NCI-H82 treated with DMSO at 0.1 percent for 48 hours (cell line): ENCODE measurements around the gene ZNF862.

ENCODE experiments used
- DNase-seq: peaks from one replicate; lab custom pipeline; 2025; ENCODE audit not compliant: unreplicated experiment; lab: John Stamatoyannopoulos, UW

The ZNF862 gene

DNA sequence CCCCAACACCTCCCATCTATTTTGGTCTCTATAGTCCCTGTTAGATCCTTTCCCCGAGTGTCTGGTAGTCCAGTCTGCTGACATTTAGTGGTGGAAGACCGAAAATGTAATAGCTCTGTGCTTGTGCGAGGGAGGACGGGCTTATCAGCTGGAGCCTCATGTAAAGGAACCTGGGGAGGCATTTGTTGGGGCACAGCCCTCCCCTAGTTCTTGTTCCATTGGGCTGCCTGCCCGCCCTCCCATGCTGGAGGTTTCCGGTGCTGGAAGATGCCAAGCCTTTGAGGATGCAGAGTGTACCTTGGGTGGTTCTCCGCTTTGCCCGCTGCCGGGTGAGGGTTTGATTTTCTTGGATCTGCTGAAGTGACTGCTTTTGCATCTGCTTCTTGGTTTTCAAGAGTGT is 5.4 kb downstream of the ZNF862 start:
- DNase-seq, result no peak

DNA sequence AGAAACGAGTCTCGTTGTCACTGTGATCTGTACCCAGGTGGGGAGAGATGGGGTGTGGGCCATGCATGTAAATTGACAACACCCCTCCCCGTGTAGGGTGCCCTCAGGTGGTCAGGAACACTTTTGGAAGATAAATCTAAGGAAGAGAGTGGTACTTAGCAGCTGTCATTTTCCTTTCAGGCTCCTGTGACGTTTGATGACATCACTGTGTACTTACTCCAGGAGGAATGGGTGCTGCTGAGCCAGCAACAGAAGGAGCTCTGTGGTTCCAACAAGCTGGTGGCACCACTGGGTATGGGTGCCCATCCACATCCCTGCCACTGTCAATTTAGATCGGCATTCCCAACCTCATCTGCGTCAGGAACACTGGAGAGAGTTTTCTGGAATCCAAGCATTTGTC is 6.3 kb downstream of the ZNF862 start:
- no peak for DNase-seq

DNA sequence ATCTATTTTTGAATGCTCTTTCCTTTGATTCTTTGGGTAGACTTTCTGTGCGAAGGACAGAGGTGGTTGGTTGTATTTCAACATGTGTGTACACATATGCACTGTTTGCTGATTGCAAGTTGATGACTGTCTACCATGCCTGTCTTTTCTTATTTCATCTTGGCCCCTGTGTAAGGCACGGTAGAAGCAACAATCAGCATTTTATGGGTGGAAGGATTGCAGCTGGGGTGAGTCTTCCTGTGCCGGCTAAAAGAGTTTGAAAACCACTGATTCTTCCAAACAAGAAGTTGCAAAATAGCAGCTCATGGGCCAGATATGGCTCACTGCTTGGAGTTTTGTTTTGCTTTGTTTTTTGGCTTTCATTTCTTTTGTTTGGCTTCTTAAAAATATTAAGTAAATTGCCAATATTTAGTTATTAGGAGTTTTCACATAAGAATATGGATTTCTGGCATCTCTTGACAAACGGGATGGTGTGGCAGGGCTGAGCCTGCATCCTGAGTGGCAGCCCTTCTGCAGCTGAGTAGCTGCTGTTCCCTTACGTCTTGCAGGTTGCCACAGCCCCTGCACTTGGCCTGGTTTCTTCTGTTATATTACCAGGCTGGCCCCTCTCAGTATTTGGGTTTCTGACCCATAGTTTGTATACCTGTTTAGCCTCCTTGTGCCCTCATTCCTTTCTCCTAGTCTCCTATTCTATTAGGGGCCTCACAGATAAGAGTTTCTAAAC is 7.2 kb downstream of the ZNF862 start:
- no peak for DNase-seq

DNA sequence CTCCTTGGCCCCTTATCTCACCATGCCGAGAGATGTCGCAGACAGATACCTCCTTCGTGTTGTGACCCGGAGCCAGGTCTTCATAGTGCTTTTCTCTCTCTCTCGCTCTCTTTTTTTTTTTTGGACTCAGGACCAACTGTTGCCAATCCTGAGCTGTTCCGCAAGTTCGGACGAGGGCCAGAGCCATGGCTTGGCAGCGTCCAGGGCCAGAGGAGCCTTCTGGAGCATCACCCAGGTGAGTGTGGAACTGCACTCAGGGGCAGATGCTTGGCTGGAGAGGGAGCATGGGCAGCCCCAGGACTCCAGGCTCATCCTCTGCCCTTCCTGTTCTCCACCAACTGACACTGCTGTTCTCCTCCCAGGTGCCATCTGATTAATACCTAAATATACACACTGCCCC is 7.8 kb downstream of the ZNF862 start:
- DNase-seq, result no peak

DNA sequence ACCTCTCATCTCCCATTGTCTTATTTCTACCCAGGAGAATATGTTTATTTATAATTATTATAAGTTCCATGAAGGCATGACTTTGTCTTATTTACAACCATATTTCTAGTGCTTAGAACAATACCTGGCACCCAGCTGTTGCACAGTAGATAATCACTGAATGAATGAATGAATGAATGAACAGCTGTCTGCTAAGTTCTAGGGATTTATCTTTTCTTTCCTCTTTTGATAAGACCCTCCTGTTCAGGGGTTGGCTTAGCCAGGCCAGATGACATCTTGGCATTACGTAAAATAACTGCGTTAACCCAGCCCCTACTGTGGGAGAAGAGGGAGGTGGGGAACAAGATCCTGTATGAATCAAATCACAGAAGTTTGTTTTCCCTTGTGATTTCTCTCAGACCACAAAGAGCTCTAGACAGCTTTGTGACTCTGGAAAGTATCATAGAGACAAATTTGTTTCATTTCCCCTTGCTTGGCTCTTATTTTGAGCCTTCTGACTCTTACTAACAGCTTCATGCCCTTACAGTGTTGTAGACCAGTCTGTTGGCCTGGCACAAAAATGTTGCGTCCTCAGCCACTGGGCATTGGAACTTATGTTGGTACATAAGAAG is 8.4 kb downstream of the ZNF862 start:
- no peak for DNase-seq

DNA sequence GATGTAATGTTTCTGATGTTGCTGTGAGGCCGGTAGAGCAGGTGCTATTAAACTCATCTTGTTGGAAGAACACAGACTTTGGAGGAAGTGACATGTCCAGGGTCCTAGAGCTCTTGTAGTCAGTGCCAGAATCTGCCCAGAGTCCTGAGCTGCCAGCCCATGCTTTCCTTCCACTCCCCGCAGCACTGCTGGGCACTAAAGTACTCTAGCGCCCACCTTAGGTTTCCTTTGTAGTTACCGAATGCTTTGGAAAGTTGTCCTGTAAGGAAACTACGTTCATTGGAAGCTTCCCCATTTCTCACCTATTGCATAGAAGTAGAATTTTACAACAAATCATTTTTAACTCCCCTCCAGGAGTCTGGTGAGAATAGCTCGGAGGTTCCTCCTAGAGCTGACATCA is 11.0 kb downstream of the ZNF862 start:
- DNase-seq, result no peak

DNA sequence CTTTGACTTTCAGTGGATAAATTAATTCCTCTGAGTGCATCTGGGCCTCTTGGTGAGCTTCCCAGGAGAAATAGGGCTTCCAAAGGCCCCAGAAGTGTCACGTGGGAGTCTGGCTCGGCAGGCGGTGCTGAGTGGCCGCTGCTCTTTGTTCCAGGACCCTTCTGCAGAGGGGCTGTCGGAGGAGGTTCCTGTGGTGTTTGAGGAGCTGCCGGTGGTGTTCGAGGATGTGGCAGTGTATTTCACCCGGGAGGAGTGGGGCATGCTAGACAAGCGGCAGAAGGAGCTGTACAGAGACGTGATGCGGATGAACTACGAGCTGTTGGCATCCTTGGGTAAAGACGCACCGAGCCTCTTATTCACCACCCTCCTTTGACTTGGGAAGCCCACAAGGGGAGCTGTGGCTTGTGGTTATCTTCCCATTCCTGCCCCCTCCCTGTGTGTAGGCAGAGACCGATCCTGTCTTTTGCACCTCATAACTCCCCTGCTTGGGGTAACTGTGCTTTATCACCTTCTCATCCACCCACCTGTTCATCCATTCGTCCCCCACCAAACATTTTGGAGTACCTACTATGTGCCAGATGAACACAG is 11.9 kb downstream of the ZNF862 start:
- no peak for DNase-seq

DNA sequence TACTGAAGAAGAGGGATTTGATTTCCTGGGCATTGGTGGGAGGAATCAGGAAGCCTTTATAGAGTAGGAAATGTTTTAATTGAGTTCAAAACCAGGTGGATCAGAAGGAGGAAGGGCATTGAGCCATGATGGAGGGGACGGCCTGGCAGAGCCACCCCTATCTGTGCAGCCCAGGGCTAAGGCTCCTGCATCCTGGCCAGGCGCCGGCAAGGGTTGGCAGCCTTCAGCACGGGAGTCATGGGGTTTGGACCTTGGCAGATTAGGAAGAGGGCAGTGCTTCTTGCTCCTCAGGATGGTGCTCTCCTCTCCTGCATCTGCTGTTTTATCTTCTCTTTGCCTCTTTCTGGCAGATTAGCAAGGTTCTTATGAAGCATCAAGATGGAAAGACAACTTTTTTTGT is 12.5 kb downstream of the ZNF862 start:
- no peak for DNase-seq

DNA sequence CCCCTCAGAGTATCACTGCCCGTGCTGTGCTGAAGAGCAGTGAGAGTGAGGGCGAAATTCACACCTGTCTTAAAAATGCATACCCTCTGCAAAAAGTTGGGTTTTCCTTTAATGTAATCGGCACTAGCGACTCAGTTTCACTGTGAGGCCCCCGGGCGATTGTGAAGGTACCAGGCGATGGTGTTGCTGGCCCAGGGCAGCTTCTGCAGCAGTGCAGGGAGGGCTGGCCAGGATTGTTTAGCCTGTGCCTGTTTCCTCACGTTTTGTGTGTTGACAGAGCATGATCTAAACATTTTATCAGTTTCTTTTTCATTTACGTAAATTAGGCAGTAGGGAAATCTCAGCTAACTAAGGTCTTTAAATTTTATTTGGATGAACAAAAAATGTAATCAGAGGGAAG is 13.3 kb downstream of the ZNF862 start:
- no peak for DNase-seq

DNA sequence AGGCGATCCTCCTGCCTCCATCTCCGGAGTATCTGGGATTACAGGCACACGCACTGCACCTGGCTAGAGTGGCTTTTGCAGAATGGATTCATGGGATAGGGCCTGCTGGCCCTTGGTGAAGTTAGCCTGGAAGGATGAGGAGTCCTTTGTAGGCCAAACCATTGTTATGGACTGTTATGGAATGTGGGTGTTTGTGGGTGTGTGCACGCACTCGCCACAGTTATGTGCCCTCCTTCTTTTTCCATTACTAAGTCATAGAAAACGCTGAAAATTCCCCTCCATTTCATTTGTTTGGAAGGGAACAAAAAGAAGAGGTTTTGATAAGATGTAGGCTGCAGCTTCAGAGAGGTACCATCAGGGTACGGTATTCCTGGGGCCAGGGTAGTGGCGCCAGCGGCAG is 15.0 kb downstream of the ZNF862 start:
- DNase-seq, result no peak

DNA sequence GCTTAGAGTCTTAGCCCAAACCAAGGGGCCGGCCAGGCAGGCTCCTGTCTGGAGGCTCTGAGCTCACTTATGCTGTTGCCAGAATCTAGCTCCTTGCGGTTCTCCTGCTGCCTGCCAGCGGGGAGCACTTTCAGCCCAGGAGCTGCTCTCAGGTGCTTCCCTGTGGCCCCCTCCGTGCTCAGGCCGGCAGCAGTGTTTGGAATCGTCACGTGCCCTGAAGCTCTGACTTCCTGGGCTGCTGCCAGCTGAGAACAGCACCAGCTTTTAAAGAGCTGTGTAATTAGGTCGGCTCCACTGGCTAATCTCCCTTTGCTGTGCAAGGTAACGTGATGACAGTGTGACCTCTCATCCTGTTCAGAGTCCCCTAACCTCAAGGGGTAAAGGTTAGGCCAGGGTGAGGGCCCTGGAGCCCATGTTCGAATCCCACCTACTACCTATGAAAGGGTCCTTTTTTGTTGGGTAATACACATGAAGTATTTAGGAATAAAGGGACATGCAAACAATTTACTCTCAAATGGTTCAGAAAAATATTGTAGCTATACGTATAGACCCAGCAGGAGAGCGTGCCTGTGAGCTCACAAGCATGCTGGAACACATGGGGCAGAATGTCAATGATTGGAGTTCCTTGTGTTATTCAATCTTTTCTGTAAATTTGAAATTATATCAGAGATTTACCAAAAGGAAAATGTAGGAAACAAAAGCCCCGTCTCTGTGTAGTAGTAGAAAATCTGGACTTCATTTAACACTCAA is 16.6 kb downstream of the ZNF862 start:
- peak; percentile 70 for DNase-seq

DNA sequence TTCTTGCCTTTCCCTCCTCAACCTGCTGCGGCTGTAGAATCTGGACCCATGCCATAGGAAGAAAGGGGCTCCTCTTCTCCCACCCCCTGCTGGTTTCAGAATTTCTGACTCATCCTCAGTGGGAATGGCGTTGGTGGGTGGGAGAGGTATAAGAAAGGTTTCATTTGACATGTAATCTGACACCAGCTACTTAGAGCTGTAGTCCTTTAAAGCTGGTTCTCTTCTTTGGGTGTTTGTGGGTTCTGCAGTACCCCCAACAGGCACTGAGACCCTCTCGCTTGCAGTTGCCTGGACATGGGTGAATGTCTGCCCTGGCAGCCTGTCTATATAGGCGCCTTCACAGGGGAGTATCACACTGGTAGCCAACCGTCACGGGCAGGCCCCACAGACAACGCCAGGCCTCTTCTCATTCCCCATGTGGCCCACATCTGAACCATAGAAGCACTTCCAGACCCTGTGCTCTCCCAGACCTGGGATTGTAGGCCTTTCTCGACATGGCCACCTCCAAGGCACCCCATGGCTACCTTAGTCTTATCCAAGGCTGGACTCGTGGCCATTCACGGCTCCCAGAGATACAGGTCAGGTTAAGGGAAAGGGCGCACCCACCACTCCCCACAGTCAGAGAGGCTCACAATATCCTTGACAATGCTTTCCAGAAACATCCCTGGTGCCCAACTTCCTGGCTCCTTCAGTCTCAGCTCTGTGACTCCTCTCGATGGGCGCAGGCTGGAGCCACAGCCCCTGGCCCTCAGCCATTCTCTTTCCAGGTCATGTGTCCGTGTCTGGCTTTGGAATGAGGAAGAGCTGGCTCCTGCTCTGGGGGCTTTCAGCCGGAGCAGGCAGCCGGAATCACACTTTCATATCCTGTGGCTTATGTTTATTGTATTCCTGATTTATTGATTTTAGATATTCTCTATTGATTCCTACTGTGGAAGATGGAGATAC is 17.5 kb downstream of the ZNF862 start:
- no peak for DNase-seq

DNA sequence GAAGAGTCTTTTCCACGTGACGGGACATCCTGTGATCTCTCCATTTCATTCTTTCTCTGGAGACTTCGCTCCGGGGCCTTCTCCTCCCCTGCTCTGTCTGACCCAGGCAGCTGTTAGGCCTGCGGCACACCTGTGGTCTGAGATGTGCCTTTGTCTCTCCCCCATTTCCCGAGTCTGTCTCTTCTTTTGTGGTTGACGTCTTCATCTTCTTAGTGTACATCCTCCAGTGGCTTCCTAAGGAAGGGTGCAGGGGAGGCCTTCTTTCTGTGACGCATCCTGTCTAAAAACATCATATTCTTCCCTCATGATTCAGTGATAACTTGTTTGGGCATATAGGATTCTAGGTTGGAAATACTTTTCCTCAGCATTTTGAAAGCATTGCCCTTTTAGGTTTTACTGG is 18.4 kb downstream of the ZNF862 start:
- DNase-seq, result no peak

DNA sequence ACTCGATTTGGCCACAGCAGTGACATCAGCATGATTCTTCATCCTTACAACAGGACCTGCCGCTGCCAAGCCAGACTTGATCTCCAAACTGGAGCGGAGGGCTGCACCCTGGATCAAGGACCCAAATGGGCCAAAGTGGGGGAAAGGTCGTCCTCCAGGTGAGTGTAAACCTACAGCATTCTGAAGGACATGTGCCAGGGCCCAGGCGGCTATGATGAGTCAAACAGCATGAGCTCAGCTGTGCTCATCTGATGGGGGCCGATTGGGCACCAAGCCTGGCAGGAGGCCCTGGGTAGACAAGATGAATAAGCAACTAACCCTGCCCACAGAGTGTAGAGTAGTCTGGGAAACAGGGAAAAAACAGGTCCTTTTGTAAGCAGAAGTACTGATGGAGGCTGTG is 21.2 kb downstream of the ZNF862 start:
- no peak for DNase-seq

DNA sequence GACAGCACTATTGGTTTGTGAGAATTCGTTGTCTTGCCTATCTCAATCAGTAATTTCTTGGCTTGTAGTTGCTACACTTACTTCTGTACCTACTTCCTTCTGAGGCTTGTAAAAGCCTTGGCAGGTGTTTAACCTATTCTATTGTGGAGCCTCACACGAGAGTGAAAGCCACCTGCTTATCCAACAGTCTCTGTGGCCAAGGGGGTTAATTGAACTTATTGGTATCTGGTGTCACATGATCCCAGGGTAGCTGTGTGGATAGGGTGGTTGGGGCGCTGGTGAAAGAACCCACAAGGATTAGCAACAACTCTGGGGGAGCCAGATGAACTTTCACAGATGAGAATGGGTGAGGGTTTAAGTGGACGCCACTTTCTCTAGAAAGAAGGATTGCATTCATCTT is 21.7 kb downstream of the ZNF862 start:
- no peak for DNase-seq

DNA sequence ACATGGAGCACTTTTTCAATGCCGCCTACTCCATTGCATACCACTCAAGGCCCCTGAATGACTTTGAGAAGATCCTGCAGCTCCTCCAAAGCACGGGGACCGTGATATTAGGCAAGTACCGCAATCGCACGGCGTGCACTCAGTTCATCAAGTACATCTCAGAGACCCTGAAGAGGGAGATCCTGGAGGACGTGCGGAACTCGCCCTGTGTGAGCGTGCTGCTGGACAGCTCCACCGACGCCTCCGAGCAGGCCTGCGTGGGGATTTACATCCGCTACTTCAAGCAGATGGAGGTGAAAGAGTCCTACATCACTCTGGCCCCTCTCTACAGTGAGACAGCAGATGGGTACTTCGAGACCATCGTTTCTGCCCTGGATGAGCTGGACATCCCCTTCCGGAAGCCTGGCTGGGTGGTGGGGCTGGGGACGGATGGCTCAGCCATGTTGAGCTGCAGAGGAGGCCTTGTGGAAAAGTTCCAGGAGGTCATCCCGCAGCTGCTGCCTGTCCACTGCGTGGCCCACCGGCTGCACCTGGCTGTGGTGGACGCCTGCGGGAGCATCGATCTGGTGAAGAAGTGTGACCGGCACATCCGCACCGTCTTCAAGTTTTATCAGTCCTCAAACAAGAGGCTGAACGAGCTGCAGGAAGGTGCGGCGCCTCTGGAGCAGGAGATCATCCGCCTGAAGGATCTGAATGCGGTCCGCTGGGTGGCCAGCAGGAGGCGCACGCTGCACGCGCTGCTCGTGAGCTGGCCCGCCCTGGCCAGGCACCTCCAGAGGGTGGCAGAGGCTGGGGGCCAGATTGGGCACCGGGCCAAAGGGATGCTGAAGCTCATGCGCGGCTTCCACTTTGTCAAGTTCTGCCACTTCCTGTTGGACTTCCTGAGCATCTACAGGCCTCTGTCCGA is 22.9 kb downstream of the ZNF862 start:
- no peak for DNase-seq

DNA sequence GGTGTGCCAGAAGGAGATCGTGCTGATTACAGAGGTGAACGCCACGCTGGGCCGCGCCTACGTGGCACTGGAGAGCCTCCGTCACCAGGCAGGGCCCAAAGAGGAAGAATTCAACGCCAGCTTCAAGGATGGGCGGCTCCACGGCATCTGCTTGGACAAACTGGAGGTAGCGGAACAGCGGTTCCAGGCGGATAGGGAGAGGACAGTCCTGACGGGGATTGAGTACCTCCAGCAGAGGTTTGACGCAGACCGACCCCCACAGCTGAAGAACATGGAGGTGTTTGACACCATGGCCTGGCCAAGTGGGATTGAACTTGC is 23.5 kb downstream of the ZNF862 start:
- no peak for DNase-seq

DNA sequence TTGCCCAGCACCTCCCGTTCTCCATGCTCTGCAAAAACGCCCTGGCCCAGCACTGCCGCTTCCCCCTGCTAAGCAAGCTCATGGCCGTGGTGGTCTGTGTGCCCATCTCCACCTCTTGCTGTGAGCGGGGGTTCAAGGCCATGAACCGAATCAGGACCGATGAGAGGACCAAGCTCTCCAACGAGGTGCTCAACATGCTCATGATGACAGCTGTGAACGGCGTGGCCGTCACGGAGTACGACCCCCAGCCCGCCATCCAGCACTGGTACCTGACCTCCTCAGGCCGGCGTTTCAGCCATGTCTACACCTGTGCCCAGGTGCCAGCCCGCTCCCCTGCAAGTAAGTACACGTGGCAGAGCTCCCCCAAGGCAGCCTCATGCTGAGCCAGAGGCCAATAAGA is 24.0 kb downstream of the ZNF862 start:
- DNase-seq, result no peak

DNA sequence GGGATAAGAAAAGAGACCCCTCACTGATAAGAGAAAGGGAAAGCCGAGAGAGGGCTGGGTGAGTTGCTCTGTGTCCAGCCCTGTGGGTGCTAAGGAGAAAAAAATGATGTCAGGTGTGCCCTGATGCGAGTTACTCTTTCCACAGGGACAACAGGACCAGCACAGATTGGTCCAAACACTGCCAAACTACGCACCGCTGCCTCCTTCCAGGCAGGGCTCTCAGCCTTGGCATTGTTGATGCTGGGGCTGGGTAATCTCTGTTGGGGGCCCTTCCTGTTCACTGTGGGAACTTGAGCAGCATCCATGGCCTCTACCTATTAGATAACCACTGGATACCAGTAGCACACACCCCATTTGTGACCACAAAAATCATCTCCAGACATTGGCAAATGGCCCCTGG is 25.3 kb downstream of the ZNF862 start:
- DNase-seq, result no peak

DNA sequence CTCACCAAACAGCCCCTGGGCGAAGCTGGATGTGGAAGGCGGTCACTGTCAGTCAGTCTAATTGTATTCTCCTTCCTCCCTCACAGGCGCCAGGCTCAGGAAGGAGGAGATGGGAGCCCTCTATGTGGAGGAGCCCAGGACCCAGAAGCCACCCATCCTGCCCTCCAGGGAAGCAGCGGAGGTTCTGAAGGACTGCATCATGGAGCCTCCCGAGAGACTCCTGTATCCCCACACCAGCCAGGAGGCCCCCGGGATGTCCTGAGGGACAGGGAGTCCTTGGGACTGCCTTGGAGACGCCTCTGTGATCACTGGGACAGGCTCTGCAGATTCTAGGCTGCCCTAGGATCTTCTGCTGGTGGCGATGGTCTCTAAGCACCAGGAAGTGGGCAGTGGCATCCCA is 25.8 kb downstream of the ZNF862 start:
- no peak for DNase-seq
